HepG2 (cell line): Measurements from ENCODE around the gene OVOL2. TPM values are rescaled to one million over a fixed set of nuclear protein-coding genes. Genes with fewer than 3 reads are reported as not detected.

Source experiments
- ASH2L ChIP-seq: fragments of 300-600, 200-600 bp; sonication (generic); IDR thresholded peaks from 2 replicates; pipeline ENCODE4 v1.7.0; 2017; ENCODE audit warnings: low read depth, mild to moderate bottlenecking, moderate library complexity, mixed read lengths, low read length; ENCODE audit not compliant: insufficient read length
- GFI1 ChIP-seq: sonication (generic); formaldehyde crosslinking; IDR thresholded peaks from 2 replicates; pipeline ENCODE4 v1.5.0; 2020; ENCODE audit warnings: missing genetic modification reagents, mild to moderate bottlenecking, borderline replicate concordance
- JDP2 ChIP-seq: sonication (generic); formaldehyde crosslinking; IDR thresholded peaks from 2 replicates; pipeline ENCODE4 v1.8.1; 2022; ENCODE audit warnings: missing genetic modification reagents, borderline replicate concordance
- KDM2A ChIP-seq: sonication (generic); formaldehyde crosslinking; IDR thresholded peaks from 2 replicates; pipeline ENCODE4 v1.4.0; 2020; ENCODE audit warnings: low read depth, missing genetic modification reagents, borderline replicate concordance
- PTBP1 ChIP-seq: fragments of 200-400 bp; formaldehyde crosslinking; IDR thresholded peaks from 2 replicates; pipeline ENCODE4 v1.6.1; 2018; ENCODE audit warnings: low read length, low read depth; ENCODE audit not compliant: poor library complexity, severe bottlenecking
- RFXANK ChIP-seq: IDR thresholded peaks from 2 replicates; pipeline ENCODE4 v1.6.1; 2016
- SMYD3 ChIP-seq: sonication (generic); formaldehyde crosslinking; IDR thresholded peaks from 2 replicates; pipeline ENCODE4 v1.8.1; 2023; ENCODE audit warnings: mild to moderate bottlenecking, missing genetic modification reagents
- SSRP1 ChIP-seq: IDR thresholded peaks from 2 replicates; pipeline ENCODE4 v1.6.1; 2016; ENCODE audit warnings: control low read depth
- THRA ChIP-seq: sonication (generic); formaldehyde crosslinking; IDR thresholded peaks from 2 replicates; pipeline ENCODE4 v1.4.0; 2020; ENCODE audit warnings: missing genetic modification reagents, borderline replicate concordance
- TRIM22 ChIP-seq: fragments of 450-650 bp; IDR thresholded peaks from 2 replicates; pipeline ENCODE4 v1.6.1; 2017
- ZBTB40 ChIP-seq, 2 experiments: fragments of 450-650 bp in 1 of 2; sonication (generic) in 1 of 2; formaldehyde crosslinking in 1 of 2; IDR thresholded peaks; 2 replicates each; pipeline versions ENCODE4 v1.6.1 to v1.8.0; 2016 to 2022; ENCODE audit warnings: antibody characterized with exemption in 1 of 2, mild to moderate bottlenecking in 1 of 2, missing genetic modification reagents in 1 of 2
- ZNF205 ChIP-seq: IDR thresholded peaks from 2 replicates; pipeline ENCODE4 v1.6.1; 2018; ENCODE audit warnings: missing biosample characterization, missing genetic modification reagents
- ZNF225 ChIP-seq: sonication (generic); formaldehyde crosslinking; IDR thresholded peaks from 2 replicates; pipeline ENCODE4 v1.4.0; 2020; ENCODE audit warnings: mild to moderate bottlenecking, missing genetic modification reagents
- ZNF274 ChIP-seq: sonication (generic); formaldehyde crosslinking; IDR thresholded peaks from 2 replicates; pipeline ENCODE4 v1.5.1; 2020; ENCODE audit warnings: mild to moderate bottlenecking, missing genetic modification reagents
- ZNF414 ChIP-seq: sonication (generic); formaldehyde crosslinking; IDR thresholded peaks from 2 replicates; pipeline ENCODE4 v1.5.0; 2020; ENCODE audit warnings: missing genetic modification reagents
- ZNF761 ChIP-seq: sonication (generic); formaldehyde crosslinking; conservative IDR thresholded peaks from 2 replicates; pipeline ENCODE4 v1.4.0; 2020; ENCODE audit warnings: mild to moderate bottlenecking, missing genetic modification reagents
- ZSCAN30 ChIP-seq: sonication (generic); formaldehyde crosslinking; IDR thresholded peaks from 2 replicates; pipeline ENCODE4 v1.5.0; 2020; ENCODE audit warnings: mild to moderate bottlenecking, missing genetic modification reagents
- polyA plus RNA-seq, 8 experiments: library from polyadenylated mRNA; depleted of rRNA in 3 of 8; stranded (reverse) in 7 of 8; unstranded in 1 of 8; fragments of >200 nt; fragmentation: Illumina TruSeq in 4 of 8; extraction: Trizol in 4 of 8; gene quantifications; 2 replicates each; pipeline versions ENCODE4 v1.2.1 to v1.2.3, GENCODE V29; 2011 to 2016; ENCODE audit warnings: low read depth in 4 of 8, missing spikeins in 1 of 8, mixed read lengths in 1 of 8; ENCODE audit not compliant: insufficient read depth in 1 of 8
- total RNA-seq, 5 experiments: library from RNA; depleted of rRNA; stranded (reverse); fragments of >200 nt; fragmentation: Illumina TruSeq; extraction: Trizol; gene quantifications; 2 replicates each; pipeline ENCODE4 v1.2.3, GENCODE V29; 2016; ENCODE audit warnings: low read depth in 1 of 5

Gene OVOL2
- total and polyA plus RNA-seq, 2 of the 13 experiments (the other 11 are each of a cell fraction or from before 2014, with no cell fraction given), result 0.20 to 0.31 TPM

GRCh38 chr20:17985388-17986018, 72.2 kb downstream of the OVOL2 start (continued):
- TF ChIP-seq ZBTB40 (IDR thresholded peaks at IDR 0.05), result no peak
- no peak; the same call in 1 of the 2 replicates for TF ChIP-seq ZBTB40 (CRISPR knock-in tag; IDR thresholded peaks at IDR 0.05)
- no peak for TF ChIP-seq PTBP1
- TF ChIP-seq THRA (CRISPR knock-in tag), result peak; percentile 77; the same call in 1 of the 2 replicates
- TF ChIP-seq ZSCAN30, result no peak
- no peak for TF ChIP-seq RFXANK (CRISPR knock-in tag)
- no peak; the same call in 1 of the 2 replicates for TF ChIP-seq ZNF414 (CRISPR knock-in tag)
- peak; percentile 74; the same call in 1 of the 2 replicates for TF ChIP-seq SSRP1
- TF ChIP-seq TRIM22, result no peak
- no peak for TF ChIP-seq KDM2A
- peak; percentile 79 for TF ChIP-seq ASH2L
- TF ChIP-seq JDP2 (CRISPR knock-in tag), result no peak
- no peak for TF ChIP-seq ZNF274
- peak; percentile 72; the same call in 1 of the 2 replicates for TF ChIP-seq GFI1 (CRISPR knock-in tag)
- TF ChIP-seq SMYD3, result peak; percentile 94
- TF ChIP-seq ZNF761 (CRISPR knock-in tag), result no peak
- no peak for TF ChIP-seq ZNF225
- peak; percentile 97 for TF ChIP-seq ZNF205 (CRISPR knock-in tag)
